Measurements from ENCODE around the gene CDC37. TPM values are rescaled to one million over a fixed set of nuclear protein-coding genes. Genes with fewer than 3 reads are reported as not detected.
"Not testable (repeated sequence)": the region's sequence is repeated elsewhere in the genome, so short reads cannot be mapped to it uniquely, and the experiment has no call there.

Gene CDC37
- total RNA-seq, 2 experiments from 2014 or later, result 242 to 248 TPM

- POLR2A ChIA-PET, result interaction anchor here (0.6 to 3.0 kb wide), 21 partner anchors 9 to 222 kb away, joined by 3 to 39 read pairs (median 5); partner anchors contain the start of genes CDC37, ICAM1, MRPL4 and RAVER1
- no peak for DNase-seq
- Mint-ChIP-seq H3K36me3 (peaks cover 19% of the 10 kb centered on the region), H3K27me3 (no peaks in the 10 kb centered on the region), H3K27ac (peak overlapping the region; percentile 92), H3K4me3 (peak overlapping the region; percentile 94), H3K9me3 (no peaks in the 10 kb centered on the region), H3K4me1 (peaks cover 18% of the 10 kb centered on the region)
- ATAC-seq (ENCODE audit: low read depth), result peak; percentile 3
Observed at GRCh38 chr19:10379880-10380312, 23.4 kb downstream of the CDC37 start.

- Mint-ChIP-seq H3K27ac (no peak overlapping the region), H3K4me1 (peaks cover 20% of the 10 kb centered on the region), H3K4me3 (no peak overlapping the region), H3K9me3 (no peaks in the 10 kb centered on the region), H3K27me3 (no peaks in the 10 kb centered on the region), H3K36me3 (peaks cover 23% of the 10 kb centered on the region)
- DNase-seq (no peak), ATAC-seq (ENCODE audit: low read depth) (no peak)
- POLR2A ChIA-PET, result interaction anchor here (3.0 kb wide), 1 partner anchor 10 kb away, joined by 9 read pairs; no protein-coding TSS in a partner anchor
Observed at GRCh38 chr19:10378124-10378523, 25.2 kb downstream of the CDC37 start.

- peaks cover 20% of the 10 kb centered on the region for H3K4me1 Mint-ChIP-seq
- POLR2A ChIA-PET; H3K9me3 Mint-ChIP-seq; ATAC-seq (ENCODE audit: low read depth); H3K4me3 Mint-ChIP-seq; DNase-seq; H3K27ac Mint-ChIP-seq; H3K27me3 Mint-ChIP-seq: not testable (repeated sequence)
- peaks cover 23% of the 10 kb centered on the region for H3K36me3 Mint-ChIP-seq
Observed at GRCh38 chr19:10377140-10377640, 26.2 kb downstream of the CDC37 start.

- H3K9me3 Mint-ChIP-seq, result no peaks in the 10 kb centered on the region
- POLR2A ChIA-PET, result no interaction called here
- DNase-seq (no peak), ATAC-seq (ENCODE audit: low read depth) (no peak)
- no peaks in the 10 kb centered on the region for H3K27me3 Mint-ChIP-seq
- H3K36me3 Mint-ChIP-seq, result peaks cover 25% of the 10 kb centered on the region
- no peak overlapping the region for H3K4me3 Mint-ChIP-seq
- no peak overlapping the region for H3K27ac Mint-ChIP-seq
- H3K4me1 Mint-ChIP-seq, result peaks cover 13% of the 10 kb centered on the region
Observed at GRCh38 chr19:10374931-10375330, 28.4 kb downstream of the CDC37 start.

- Mint-ChIP-seq H3K36me3 (peaks cover 28% of the 10 kb centered on the region), H3K9me3 (no peaks in the 10 kb centered on the region), H3K27me3 (no peaks in the 10 kb centered on the region), H3K4me1 (peaks cover 15% of the 10 kb centered on the region), H3K4me3 (no peak overlapping the region), H3K27ac (no peak overlapping the region)
- no peak for DNase-seq
- POLR2A ChIA-PET, result no interaction called here
- ATAC-seq (ENCODE audit: low read depth), result no peak
Observed at GRCh38 chr19:10372690-10373089, 30.7 kb downstream of the CDC37 start.

- POLR2A ChIA-PET, result interaction anchor here (0.6 kb wide), 1 partner anchor 18 kb away, joined by 3 read pairs; no protein-coding TSS in a partner anchor
- H3K9me3 Mint-ChIP-seq, result no peaks in the 10 kb centered on the region
- peaks cover 24% of the 10 kb centered on the region for H3K36me3 Mint-ChIP-seq
- DNase-seq, result no peak
- H3K4me3 Mint-ChIP-seq, result no peak overlapping the region
- H3K27me3 Mint-ChIP-seq, result no peaks in the 10 kb centered on the region
- peak; percentile 52 for ATAC-seq (ENCODE audit: low read depth)
- peaks cover 11% of the 10 kb centered on the region for H3K4me1 Mint-ChIP-seq
- H3K27ac Mint-ChIP-seq, result peak overlapping the region; percentile 38
Observed at GRCh38 chr19:10368101-10368803, 35.1 kb downstream of the CDC37 start.

- not testable (repeated sequence) for H3K9me3 Mint-ChIP-seq; DNase-seq; ATAC-seq (ENCODE audit: low read depth); H3K27me3 Mint-ChIP-seq; H3K27ac Mint-ChIP-seq; H3K4me3 Mint-ChIP-seq
- H3K36me3 Mint-ChIP-seq, result peaks cover 24% of the 10 kb centered on the region
- peaks cover 11% of the 10 kb centered on the region for H3K4me1 Mint-ChIP-seq
- POLR2A ChIA-PET, result interaction anchor here (0.7 kb wide), 2 partner anchors 13 to 77 kb away, joined by 3 read pairs; partner anchors contain the start of genes ICAM5 and TYK2
Observed at GRCh38 chr19:10366950-10367512, 36.3 kb downstream of the CDC37 start.

- POLR2A ChIA-PET, result no interaction called here
- Mint-ChIP-seq H3K4me3 (no peak overlapping the region), H3K9me3 (no peaks in the 10 kb centered on the region), H3K27ac (no peak overlapping the region), H3K4me1 (peaks cover 11% of the 10 kb centered on the region), H3K36me3 (peaks cover 26% of the 10 kb centered on the region), H3K27me3 (no peaks in the 10 kb centered on the region)
- DNase-seq (no peak), ATAC-seq (ENCODE audit: low read depth) (no peak)
Observed at GRCh38 chr19:10365518-10365917, 37.8 kb downstream of the CDC37 start.

GRCh38 chr19:10364644-10365043 lies 38.7 kb downstream of the CDC37 start:
- DNase-seq, result no peak
- ATAC-seq (ENCODE audit: low read depth), result no peak
- Mint-ChIP-seq H3K4me1 (peaks cover 11% of the 10 kb centered on the region), H3K4me3 (no peak overlapping the region), H3K9me3 (no peaks in the 10 kb centered on the region), H3K27ac (no peak overlapping the region), H3K27me3 (no peaks in the 10 kb centered on the region), H3K36me3 (peaks cover 25% of the 10 kb centered on the region)
- POLR2A ChIA-PET, result no interaction called here

GRCh38 chr19:10363789-10364281 lies 39.5 kb downstream of the CDC37 start:
- no peak overlapping the region for H3K4me3 Mint-ChIP-seq
- no peaks in the 10 kb centered on the region for H3K9me3 Mint-ChIP-seq
- no peak overlapping the region for H3K27ac Mint-ChIP-seq
- ATAC-seq (ENCODE audit: low read depth), result no peak
- peaks cover 6% of the 10 kb centered on the region for H3K4me1 Mint-ChIP-seq
- H3K36me3 Mint-ChIP-seq, result peaks cover 17% of the 10 kb centered on the region
- POLR2A ChIA-PET, result no interaction called here
- H3K27me3 Mint-ChIP-seq, result no peaks in the 10 kb centered on the region
- no peak for DNase-seq

GRCh38 chr19:10362259-10362658 lies 41.1 kb downstream of the CDC37 start:
- peaks cover 13% of the 10 kb centered on the region for H3K36me3 Mint-ChIP-seq
- no peaks in the 10 kb centered on the region for H3K9me3 Mint-ChIP-seq
- H3K27me3 Mint-ChIP-seq, result no peaks in the 10 kb centered on the region
- no peak overlapping the region for H3K27ac Mint-ChIP-seq
- H3K4me3 Mint-ChIP-seq, result no peak overlapping the region
- DNase-seq (no peak), ATAC-seq (ENCODE audit: low read depth) (no peak)
- POLR2A ChIA-PET, result no interaction called here
- H3K4me1 Mint-ChIP-seq, result peaks cover 3% of the 10 kb centered on the region

- H3K4me3 Mint-ChIP-seq, result no peak overlapping the region
Observed at GRCh38 chr19:10361569-10362011, 41.8 kb downstream of the CDC37 start.

GRCh38 chr19:10356431-10356830 lies 46.9 kb downstream of the CDC37 start:
- POLR2A ChIA-PET, result no interaction called here
- no peak for DNase-seq
- Mint-ChIP-seq H3K4me1 (no peaks in the 10 kb centered on the region), H3K27ac (no peak overlapping the region), H3K9me3 (no peaks in the 10 kb centered on the region), H3K36me3 (peaks cover 24% of the 10 kb centered on the region), H3K27me3 (no peaks in the 10 kb centered on the region), H3K4me3 (no peak overlapping the region)
- ATAC-seq (ENCODE audit: low read depth), result no peak

More at GRCh38 chr19:10361569-10362011, 41.8 kb downstream of the CDC37 start:
- H3K36me3 Mint-ChIP-seq, result peaks cover 13% of the 10 kb centered on the region
- no peaks in the 10 kb centered on the region for H3K9me3 Mint-ChIP-seq
- DNase-seq (no peak), ATAC-seq (ENCODE audit: low read depth) (no peak)
- H3K27ac Mint-ChIP-seq, result no peak overlapping the region
- POLR2A ChIA-PET, result no interaction called here
- H3K4me1 Mint-ChIP-seq, result peaks cover 3% of the 10 kb centered on the region
- no peaks in the 10 kb centered on the region for H3K27me3 Mint-ChIP-seq
